Nephron progenitor cell (in vitro differentiated cells): Measurements from ENCODE around the gene ADGRG1.

Source experiments
- DNase-seq: peaks from one replicate; pipeline ENCODE4 v3.0.0; 2021
- H3K27ac Mint-ChIP-seq: 2 replicates; pipeline ENCODE4 v1.8.0; 2021; ENCODE audit warnings: mild to moderate bottlenecking, moderate library complexity, mixed read lengths
- H3K27me3 Mint-ChIP-seq: 2 replicates; pipeline ENCODE4 v1.8.0; 2021; ENCODE audit warnings: mild to moderate bottlenecking, low read depth, mixed read lengths; ENCODE audit not compliant: poor library complexity
- H3K36me3 Mint-ChIP-seq: 2 replicates; pipeline ENCODE4 v1.8.0; 2021; ENCODE audit warnings: low read depth, mixed read lengths
- H3K4me1 Mint-ChIP-seq: 2 replicates; pipeline ENCODE4 v1.8.0; 2021; ENCODE audit warnings: mixed read lengths
- H3K4me3 Mint-ChIP-seq: 2 replicates; pipeline ENCODE4 v1.8.0; 2021; ENCODE audit warnings: mild to moderate bottlenecking, moderate library complexity, mixed read lengths
- H3K9me3 Mint-ChIP-seq: 2 replicates; pipeline ENCODE4 v1.8.0; 2021; ENCODE audit warnings: mild to moderate bottlenecking, moderate library complexity, mixed read lengths
- TF ChIP-seq, protein P1 (sequence below): fragments of 200-600 bp; sonication (generic); IDR thresholded peaks from 2 replicates; pipeline ENCODE4 v1.5.0; 2021; ENCODE audit warnings: antibody characterized with exemption

ADGRG1 gene

DNA sequence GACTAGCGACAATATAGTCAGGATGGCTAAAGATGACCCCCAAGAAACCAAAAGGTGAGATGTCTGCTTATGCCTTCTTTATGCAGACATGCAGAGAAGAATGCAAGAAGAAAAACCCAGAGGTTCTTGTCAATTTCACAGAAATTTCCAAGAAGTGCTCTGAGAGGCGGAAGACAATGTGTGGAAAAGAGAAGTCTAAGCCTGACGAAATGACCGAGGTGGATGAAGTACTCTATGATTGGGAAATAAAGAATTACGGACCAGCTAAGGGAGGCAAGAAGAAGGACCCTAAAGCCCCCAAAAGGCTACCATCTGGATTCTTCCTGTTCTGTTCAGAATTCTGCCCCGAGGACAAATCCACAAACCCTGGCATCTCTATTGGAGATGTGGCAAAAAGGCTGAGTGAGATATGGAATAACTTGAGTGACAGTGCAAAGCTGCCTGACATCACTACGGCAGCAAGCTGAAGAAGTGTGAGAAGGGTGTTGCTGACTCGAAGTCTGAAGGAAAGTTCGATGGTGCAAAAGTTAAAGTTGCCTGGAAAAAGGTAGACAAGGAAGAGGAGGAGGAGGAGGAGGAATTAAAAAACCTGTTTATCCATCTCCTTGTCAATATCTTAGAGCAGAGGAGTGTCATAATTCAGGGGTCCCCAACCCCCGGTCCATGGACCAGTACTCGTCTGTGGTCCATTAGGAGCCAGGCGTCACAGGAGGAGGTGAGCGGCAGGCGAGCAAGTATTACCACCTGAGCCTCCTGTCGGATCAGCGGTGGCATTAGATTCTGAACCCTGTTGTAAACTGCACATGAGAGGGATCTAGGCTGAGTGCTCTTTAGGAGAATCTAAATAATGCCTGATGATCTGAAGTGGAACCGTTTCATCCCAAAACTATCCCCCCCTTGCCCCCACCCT is 25.1 kb upstream of the ADGRG1 start:
- Mint-ChIP-seq H3K4me3 (no peak overlapping the region), H3K9me3 (no peaks in the 10 kb centered on the region), H3K27me3 (peaks cover 36% of the 10 kb centered on the region), H3K36me3 (no peaks in the 10 kb centered on the region), H3K4me1 (peaks cover 27% of the 10 kb centered on the region), H3K27ac (peak overlapping the region; percentile 0)
- TF ChIP-seq, protein P1, sequence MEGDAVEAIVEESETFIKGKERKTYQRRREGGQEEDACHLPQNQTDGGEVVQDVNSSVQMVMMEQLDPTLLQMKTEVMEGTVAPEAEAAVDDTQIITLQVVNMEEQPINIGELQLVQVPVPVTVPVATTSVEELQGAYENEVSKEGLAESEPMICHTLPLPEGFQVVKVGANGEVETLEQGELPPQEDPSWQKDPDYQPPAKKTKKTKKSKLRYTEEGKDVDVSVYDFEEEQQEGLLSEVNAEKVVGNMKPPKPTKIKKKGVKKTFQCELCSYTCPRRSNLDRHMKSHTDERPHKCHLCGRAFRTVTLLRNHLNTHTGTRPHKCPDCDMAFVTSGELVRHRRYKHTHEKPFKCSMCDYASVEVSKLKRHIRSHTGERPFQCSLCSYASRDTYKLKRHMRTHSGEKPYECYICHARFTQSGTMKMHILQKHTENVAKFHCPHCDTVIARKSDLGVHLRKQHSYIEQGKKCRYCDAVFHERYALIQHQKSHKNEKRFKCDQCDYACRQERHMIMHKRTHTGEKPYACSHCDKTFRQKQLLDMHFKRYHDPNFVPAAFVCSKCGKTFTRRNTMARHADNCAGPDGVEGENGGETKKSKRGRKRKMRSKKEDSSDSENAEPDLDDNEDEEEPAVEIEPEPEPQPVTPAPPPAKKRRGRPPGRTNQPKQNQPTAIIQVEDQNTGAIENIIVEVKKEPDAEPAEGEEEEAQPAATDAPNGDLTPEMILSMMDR = no peak
- no peak for DNase-seq

DNA sequence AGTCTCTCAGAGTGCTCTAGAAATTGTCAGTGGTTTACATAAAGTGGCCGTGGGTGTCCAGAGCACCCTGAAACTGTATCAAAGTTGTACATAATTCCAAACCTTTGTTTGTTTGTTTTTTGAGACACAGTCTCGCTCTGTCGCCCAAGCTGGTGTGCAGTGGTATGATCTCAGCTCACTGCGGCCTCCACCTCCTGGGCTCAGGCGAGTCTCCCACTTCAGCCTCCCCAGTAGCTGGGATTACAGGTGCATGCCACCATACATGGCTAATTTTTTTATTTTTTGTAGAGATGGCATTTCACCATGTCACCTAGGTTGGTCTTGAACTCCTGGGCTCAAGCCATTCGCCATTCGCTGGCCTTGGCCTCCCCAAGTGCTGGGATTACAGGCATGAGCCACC is 24.3 kb upstream of the ADGRG1 start:
- Mint-ChIP-seq H3K36me3 (no peaks in the 10 kb centered on the region), H3K27ac (no peak overlapping the region), H3K4me1 (peaks cover 30% of the 10 kb centered on the region), H3K4me3 (no peak overlapping the region), H3K27me3 (peaks cover 38% of the 10 kb centered on the region), H3K9me3 (no peaks in the 10 kb centered on the region)
- TF ChIP-seq, protein P1 = no peak
- DNase-seq = no peak

GRCh38 chr16:57606147-57606846 is 22.1 kb upstream of the ADGRG1 start:
- Mint-ChIP-seq H3K9me3 (no peaks in the 10 kb centered on the region), H3K4me1 (peaks cover 37% of the 10 kb centered on the region), H3K36me3 (no peaks in the 10 kb centered on the region), H3K27me3 (peaks cover 32% of the 10 kb centered on the region), H3K27ac (no peak overlapping the region), H3K4me3 (no peak overlapping the region)
- TF ChIP-seq, protein P1 = no peak
- no peak for DNase-seq

GRCh38 chr16:57606847-57607501 is 21.5 kb upstream of the ADGRG1 start:
- H3K9me3 Mint-ChIP-seq = no peaks in the 10 kb centered on the region
- H3K4me3 Mint-ChIP-seq = no peak overlapping the region
- no peaks in the 10 kb centered on the region for H3K36me3 Mint-ChIP-seq
- TF ChIP-seq, protein P1 = no peak
- peaks cover 37% of the 10 kb centered on the region for H3K4me1 Mint-ChIP-seq
- H3K27ac Mint-ChIP-seq = no peak overlapping the region
- H3K27me3 Mint-ChIP-seq = peaks cover 27% of the 10 kb centered on the region
- DNase-seq = no peak

DNA sequence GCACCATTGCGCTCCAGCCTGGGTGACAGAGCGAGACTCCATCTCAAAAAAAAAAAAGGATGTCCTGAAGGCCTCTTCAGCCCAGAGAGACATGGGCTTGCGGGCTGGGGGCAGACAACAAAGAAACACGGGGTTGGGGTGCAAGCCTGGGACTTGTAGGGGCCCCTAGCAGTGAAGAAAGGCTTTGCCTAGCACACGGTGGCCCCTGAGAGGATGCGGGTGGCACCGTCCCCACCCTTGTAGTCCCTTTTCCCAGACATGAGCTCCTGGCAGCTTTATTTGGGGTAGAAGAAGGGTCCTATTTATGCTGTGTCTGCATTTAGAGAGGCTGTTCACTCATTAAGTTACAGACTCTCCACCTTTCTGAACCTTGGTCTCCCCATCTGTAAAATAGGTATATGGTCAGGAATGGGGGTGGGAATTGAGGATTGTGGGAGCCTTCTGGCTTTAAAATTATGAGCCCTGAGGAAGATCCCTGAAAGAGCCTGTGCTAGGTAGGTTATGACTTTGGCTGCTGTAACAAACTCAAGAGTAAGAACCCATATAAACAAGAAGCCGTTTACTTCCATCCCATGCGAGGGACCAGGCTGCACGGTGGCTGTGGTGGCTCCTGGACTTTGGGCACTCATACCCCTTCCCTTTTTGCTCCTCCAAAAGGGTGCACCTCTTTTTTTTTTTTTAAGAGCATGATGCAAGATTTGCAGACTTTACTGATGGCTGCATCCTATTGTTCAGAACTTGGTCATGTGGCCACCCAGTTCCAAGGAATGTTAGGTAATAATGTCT is 20.6 kb upstream of the ADGRG1 start:
- no peak for DNase-seq
- H3K27me3 Mint-ChIP-seq = peaks cover 26% of the 10 kb centered on the region
- TF ChIP-seq, protein P1 = no peak
- peak overlapping the region; percentile 45 for H3K27ac Mint-ChIP-seq
- H3K36me3 Mint-ChIP-seq = no peaks in the 10 kb centered on the region
- H3K9me3 Mint-ChIP-seq = no peaks in the 10 kb centered on the region
- H3K4me1 Mint-ChIP-seq = peaks cover 37% of the 10 kb centered on the region
- no peak overlapping the region for H3K4me3 Mint-ChIP-seq
